Right cardiac atrium (tissue), 5 donors: ENCODE data around the gene EPS15. TPM values are rescaled to one million over a fixed set of nuclear protein-coding genes. Genes with fewer than 3 reads are reported as not detected.
"Not testable (repeated sequence)": the region's sequence is repeated elsewhere in the genome, so short reads cannot be mapped to it uniquely, and the experiment has no call there.

ENCODE experiments used
- ATAC-seq, 2 donors: fragments of 200-7000 bp; cut with Tn5 transposase; one replicate each; pipeline versions ENCODE4 v1.8.0 to v1.9.1; 2020; ENCODE audit warnings: moderate library complexity in 2 of 2, mild to moderate bottlenecking in 1 of 2
- DNase-seq, 3 donors: peaks; one replicate each; pipeline ENCODE4 v3.0.0-alpha.2; 2020
- H3K27ac ChIP-seq: one replicate; pipeline ENCODE4 v1.5.1; 2013; ENCODE audit warnings: mild to moderate bottlenecking, low read length, control low read depth, moderate library complexity
- H3K27me3 ChIP-seq: one replicate; pipeline ENCODE4 v1.6.1; 2013; ENCODE audit not compliant: control insufficient read depth, insufficient read depth
- H3K4me1 ChIP-seq: one replicate; pipeline ENCODE4 v1.6.1; 2013; ENCODE audit warnings: low read length; ENCODE audit not compliant: control insufficient read depth, insufficient read depth
- H3K4me3 ChIP-seq: one replicate; pipeline ENCODE4 v1.5.1; 2013; ENCODE audit warnings: low read length, control low read depth
- H3K9me3 ChIP-seq: one replicate; pipeline ENCODE4 v1.6.1; 2013; ENCODE audit warnings: low read length; ENCODE audit not compliant: control insufficient read depth
- WGBS: extraction: QIAGEN DNeasy Blood & Tissue Kit; methylation state at CpG from one replicate; pipeline ENCODE4 v1.1.7; 2013; 5-methylcytosine and 5-hydroxymethylcytosine counted together
- intact Hi-C, 4 donors: fragments of 100-400 bp; cut with DNase I; formaldehyde crosslinking; loops; one replicate each; pipeline versions ENCODE4 v1.11.0 to v1.14.0; 2022 to 2023
- polyA plus RNA-seq: library from polyadenylated mRNA; stranded (reverse); fragments of 200-250 nt; gene quantifications from one replicate; pipeline ENCODE4 v1.2.3, GENCODE V29; 2013
- total RNA-seq, 4 donors: library from RNA; stranded (reverse); fragmentation: NEBNext Ultra II Directional; extraction: Animal tissue kit (Norgen Biotek cat#: 25700); gene quantifications; one replicate each; pipeline ENCODE4 v1.2.1, GENCODE V29; 2021
- donor health status: healthy with polysubstance abuse.
- donor health status: DM: no; HTN: yes; CAD: no.
- donor health status: DM: no; HTN: no; CAD: no.
- donor health status: DM: no; HTN: yes; CAD: no; lungs with severe emphysema.
- donor health status: DM: yes; HTN: yes; CAD: no.

The EPS15 gene
- total and polyA plus RNA-seq, 5 donors, result 26.0 to 87.5 (median 74.4) TPM

- intact Hi-C loops, result no loop called here
- Histone ChIP-seq H3K4me3 (no peak overlapping the region), H3K27ac (no peak overlapping the region), H3K4me1 (no peaks in the 10 kb centered on the region), H3K27me3 (no peaks in the 10 kb centered on the region), H3K9me3 (no peaks in the 10 kb centered on the region)
- no peak for ATAC-seq
- no peak for DNase-seq
- WGBS, result 96% methylated on average over 1 of the region's 1 CpG
These were observed 126.8 kb downstream of the EPS15 start for GRCh38 chr1:51392241-51392640.

GRCh38 chr1:51390641-51391040, 128.4 kb downstream of the EPS15 start:
- ATAC-seq, intact Hi-C loops, H3K4me3 ChIP-seq, H3K4me1 ChIP-seq, H3K9me3 ChIP-seq, H3K27ac ChIP-seq, DNase-seq, H3K27me3 ChIP-seq: not testable (repeated sequence)
- 92% methylated on average over 1 of the region's 2 CpGs for WGBS

- DNase-seq, H3K4me3 ChIP-seq, H3K27ac ChIP-seq, H3K27me3 ChIP-seq, ATAC-seq, intact Hi-C loops, H3K9me3 ChIP-seq, H3K4me1 ChIP-seq: not testable (repeated sequence)
- 83% methylated on average over 2 of the region's 3 CpGs for WGBS
These were observed 131.8 kb downstream of the EPS15 start for GRCh38 chr1:51387288-51387687.

- H3K4me3 ChIP-seq, H3K4me1 ChIP-seq, H3K27me3 ChIP-seq, DNase-seq, ATAC-seq, H3K9me3 ChIP-seq, intact Hi-C loops, H3K27ac ChIP-seq: not testable (repeated sequence)
- 97% methylated on average over 5 of the region's 5 CpGs for WGBS
These were observed 132.8 kb downstream of the EPS15 start for GRCh38 chr1:51386259-51386658.

- no peaks in the 10 kb centered on the region for H3K9me3 ChIP-seq
- no peaks in the 10 kb centered on the region for H3K4me1 ChIP-seq
- DNase-seq, result no peak
- 98% methylated on average over 2 of the region's 2 CpGs for WGBS
- no peak overlapping the region for H3K27ac ChIP-seq
- intact Hi-C loops, result no loop called here
- ATAC-seq, result no peak
- no peak overlapping the region for H3K4me3 ChIP-seq
- no peaks in the 10 kb centered on the region for H3K27me3 ChIP-seq
These were observed 133.3 kb downstream of the EPS15 start for GRCh38 chr1:51385776-51386175.

- DNase-seq (no peak), ATAC-seq (no peak)
- H3K4me1 ChIP-seq, result no peaks in the 10 kb centered on the region
- no peak overlapping the region for H3K4me3 ChIP-seq
- H3K9me3 ChIP-seq, result no peaks in the 10 kb centered on the region
- no peaks in the 10 kb centered on the region for H3K27me3 ChIP-seq
- intact Hi-C loops, result no loop called here
- H3K27ac ChIP-seq, result no peak overlapping the region
These were observed 137.1 kb downstream of the EPS15 start for GRCh38 chr1:51381964-51382363.

- no peak overlapping the region for H3K4me3 ChIP-seq
- ATAC-seq (no peak), DNase-seq (no peak)
- no peak overlapping the region for H3K27ac ChIP-seq
- H3K9me3 ChIP-seq, result no peaks in the 10 kb centered on the region
- 98% methylated on average over 1 of the region's 1 CpG for WGBS
- intact Hi-C loops, result no loop called here
- H3K27me3 ChIP-seq, result no peaks in the 10 kb centered on the region
- H3K4me1 ChIP-seq, result no peaks in the 10 kb centered on the region
These were observed 138.1 kb downstream of the EPS15 start for GRCh38 chr1:51380936-51381335.

- Histone ChIP-seq H3K9me3 (no peaks in the 10 kb centered on the region), H3K27ac (no peak overlapping the region), H3K4me3 (no peak overlapping the region), H3K27me3 (no peaks in the 10 kb centered on the region), H3K4me1 (no peaks in the 10 kb centered on the region)
- DNase-seq, result no peak
- no peak for ATAC-seq
- 91% methylated on average over 6 of the region's 6 CpGs for WGBS
- intact Hi-C loops, result no loop called here
These were observed 140.2 kb downstream of the EPS15 start for GRCh38 chr1:51378871-51379270.

GRCh38 chr1:51373898-51374297, 145.2 kb downstream of the EPS15 start:
- WGBS, result 94% methylated on average over 3 of the region's 3 CpGs
- ATAC-seq (no peak), DNase-seq (no peak)
- Histone ChIP-seq H3K27me3 (no peaks in the 10 kb centered on the region), H3K27ac (no peak overlapping the region), H3K4me1 (no peaks in the 10 kb centered on the region), H3K4me3 (no peak overlapping the region), H3K9me3 (no peaks in the 10 kb centered on the region)
- intact Hi-C loops, result no loop called here

- DNase-seq, result no peak
- Histone ChIP-seq H3K9me3 (no peaks in the 10 kb centered on the region), H3K27me3 (no peaks in the 10 kb centered on the region), H3K4me3 (no peak overlapping the region), H3K27ac (no peak overlapping the region), H3K4me1 (no peaks in the 10 kb centered on the region)
- intact Hi-C loops, result no loop called here
- ATAC-seq, result no peak
These were observed 146.5 kb downstream of the EPS15 start for GRCh38 chr1:51372561-51372960.

GRCh38 chr1:51369171-51369570, 149.9 kb downstream of the EPS15 start:
- Histone ChIP-seq H3K9me3 (no peaks in the 10 kb centered on the region), H3K4me1 (no peaks in the 10 kb centered on the region), H3K4me3 (no peak overlapping the region), H3K27me3 (no peaks in the 10 kb centered on the region), H3K27ac (no peak overlapping the region)
- DNase-seq (no peak), ATAC-seq (no peak)
- WGBS, result 95% methylated on average over 4 of the region's 4 CpGs
- intact Hi-C loops, result no loop called here

- H3K4me1 ChIP-seq, result no peaks in the 10 kb centered on the region
- intact Hi-C loops, result no loop called here
These were observed 153.3 kb downstream of the EPS15 start for GRCh38 chr1:51365774-51366173.

More at GRCh38 chr1:51365774-51366173, 153.3 kb downstream of the EPS15 start:
- no peaks in the 10 kb centered on the region for H3K9me3 ChIP-seq
- H3K4me3 ChIP-seq, result no peak overlapping the region
- no peaks in the 10 kb centered on the region for H3K27me3 ChIP-seq
- ATAC-seq (no peak), DNase-seq (no peak)
- H3K27ac ChIP-seq, result no peak overlapping the region
- 97% methylated on average over 1 of the region's 1 CpG for WGBS
